Measurements from ENCODE around the gene NOTCH4.
"Not testable (repeated sequence)": the region's sequence is repeated elsewhere in the genome, so short reads cannot be mapped to it uniquely, and the experiment has no call there.

The NOTCH4 gene

GRCh38 chr6:32193096-32193495, 30.8 kb downstream of the NOTCH4 start:
- not testable (repeated sequence) for DNase-seq (ENCODE audit: low spot score)

- peak; percentile 54 for DNase-seq (ENCODE audit: low spot score)
Measured at GRCh38 chr6:32192608-32193039, 31.2 kb downstream of the NOTCH4 start, which contains the start of gene GPSM3. Gene GPSM3 (minus strand): TSS chr6:32192643. CDS start chr6:32192513, 130 bp downstream.

- DNase-seq (ENCODE audit: low spot score) = no peak
Measured at GRCh38 chr6:32191696-32192607, 31.9 kb downstream of the NOTCH4 start.

DNA sequence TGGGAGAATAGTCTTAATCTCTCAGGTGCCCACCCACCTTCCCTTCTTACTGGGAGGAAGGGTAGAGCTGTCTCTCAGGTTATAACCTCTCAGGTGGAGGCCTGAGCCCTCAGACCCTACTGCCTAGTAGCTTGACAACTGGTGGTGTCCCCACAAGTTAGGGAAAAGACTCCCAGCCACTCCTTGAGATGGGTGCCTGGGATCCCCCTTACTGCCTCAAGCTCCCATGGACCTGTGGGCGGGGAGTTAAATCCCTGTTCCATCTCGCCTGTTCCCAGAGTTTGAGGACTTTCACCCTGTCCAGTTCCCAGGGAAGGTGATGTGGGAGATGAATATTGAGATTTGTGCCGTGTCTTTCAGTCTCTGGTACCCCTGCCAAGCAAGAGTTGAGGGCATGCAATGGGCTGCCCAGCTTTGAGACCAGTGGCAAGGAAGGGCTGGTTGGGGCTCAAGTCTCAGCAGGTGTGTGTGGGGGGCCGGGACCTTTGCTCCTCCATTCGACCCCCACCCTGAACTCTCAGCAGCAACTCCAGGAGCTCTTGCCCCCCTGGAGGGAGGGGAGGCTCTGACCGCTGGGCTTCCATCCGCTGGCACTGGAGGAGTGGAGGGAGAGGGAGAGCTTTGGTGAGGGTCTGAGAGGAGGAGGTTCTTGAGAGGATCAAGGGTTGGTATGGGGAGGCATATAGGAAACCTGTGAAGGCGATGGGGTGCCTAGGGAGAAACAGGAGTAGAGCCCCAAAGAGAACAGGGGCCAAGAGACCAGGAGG, 32.8 kb downstream of the NOTCH4 start:
- no peak for DNase-seq (ENCODE audit: low spot score)

DNA sequence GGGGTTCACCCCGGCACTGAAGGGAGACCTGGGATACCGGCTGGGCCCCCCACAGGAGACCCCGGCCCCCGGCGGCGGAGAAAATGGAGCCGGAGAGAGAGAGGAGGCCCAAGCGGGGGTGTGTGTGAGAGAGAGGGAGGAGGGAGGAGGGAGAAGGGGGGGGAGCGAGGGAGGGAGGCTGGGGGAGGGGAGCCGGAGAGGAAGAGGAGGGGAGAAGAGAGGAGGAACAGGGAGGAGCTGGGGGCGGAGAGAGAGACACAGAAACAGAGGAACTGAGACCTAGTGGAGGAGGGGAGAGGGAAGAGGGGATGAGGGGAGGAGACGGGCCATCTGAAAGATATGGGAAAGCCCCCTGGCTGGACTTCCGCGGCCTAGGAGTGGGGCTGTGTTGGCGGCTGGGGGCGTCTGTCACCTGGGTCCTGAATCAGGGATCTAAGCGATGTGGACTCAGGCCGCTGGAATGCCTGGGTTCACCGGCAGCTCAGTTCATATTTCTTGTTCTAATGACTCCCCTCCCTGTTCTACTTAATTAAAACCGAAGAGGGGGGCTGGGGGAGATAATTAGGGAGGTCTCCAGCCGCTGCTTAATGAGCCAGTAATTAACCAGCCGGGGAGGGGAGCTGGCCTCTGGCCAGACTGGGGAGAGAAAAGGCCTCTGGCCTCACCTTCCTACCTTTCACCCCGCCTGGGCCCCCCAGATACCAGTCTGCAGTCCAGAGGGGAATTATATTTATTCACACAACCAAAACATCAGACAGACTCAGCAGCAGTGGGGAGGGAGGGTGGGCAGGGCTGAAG, 33.6 kb downstream of the NOTCH4 start, which contains the start of gene PBX2:
TSS of gene PBX2 (minus strand) at position 149 of the 798 bp plus-strand sequence. CDS start 287 bp downstream, outside the sequence.
- peak; percentile 97 for DNase-seq (ENCODE audit: low spot score)

DNA sequence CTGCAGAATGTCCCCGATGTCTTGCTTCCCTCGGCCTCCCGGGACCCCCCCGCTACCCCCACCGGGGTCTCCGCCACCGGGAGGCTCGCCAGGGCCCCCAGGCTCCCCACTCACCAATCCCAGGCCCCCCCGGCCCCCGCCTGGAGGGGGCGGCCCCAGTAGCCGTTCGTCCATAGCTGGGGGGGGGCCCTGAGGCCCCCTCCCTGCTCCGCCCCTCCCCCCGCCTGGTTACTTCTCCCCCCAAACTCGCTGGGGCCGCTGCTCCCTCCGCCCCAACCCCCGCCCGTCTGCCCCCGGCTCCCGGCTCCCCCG, 34.2 kb downstream of the NOTCH4 start:
- DNase-seq (ENCODE audit: low spot score) = no peak

DNA sequence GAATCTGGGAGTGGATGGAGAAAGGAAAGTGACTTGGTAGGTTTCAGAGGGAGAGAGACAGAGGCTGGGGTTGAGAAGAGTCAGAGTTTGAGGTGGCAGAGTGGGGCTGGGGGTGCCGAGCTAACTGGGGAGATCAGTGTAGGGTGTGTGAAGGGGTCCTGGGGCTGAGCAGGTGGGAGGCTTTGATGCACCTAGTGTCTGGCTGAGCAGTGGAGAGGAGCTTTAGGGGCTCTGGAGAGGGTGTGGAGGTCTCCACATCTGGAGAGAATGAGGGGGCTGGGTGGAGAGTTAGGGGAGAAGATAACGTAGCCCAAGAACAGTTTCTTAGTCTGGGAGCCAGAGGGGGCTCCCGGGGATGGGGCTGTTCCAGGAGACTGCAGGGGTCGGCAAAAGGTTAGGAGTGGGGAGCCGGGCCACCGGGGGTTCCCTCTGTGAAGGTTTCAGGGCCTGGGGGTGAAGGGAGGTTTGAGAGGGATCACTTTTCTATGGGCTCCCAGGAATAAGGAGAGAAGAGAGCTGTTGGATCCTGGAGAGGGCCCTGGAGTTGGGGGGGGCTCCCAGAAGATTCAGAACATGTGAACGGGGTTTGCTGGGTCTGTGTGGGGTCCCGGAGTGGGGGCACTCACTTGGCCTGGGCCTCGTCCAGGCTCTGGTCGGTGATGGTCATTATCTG, 34.7 kb downstream of the NOTCH4 start:
- DNase-seq (ENCODE audit: low spot score) = no peak

DNA sequence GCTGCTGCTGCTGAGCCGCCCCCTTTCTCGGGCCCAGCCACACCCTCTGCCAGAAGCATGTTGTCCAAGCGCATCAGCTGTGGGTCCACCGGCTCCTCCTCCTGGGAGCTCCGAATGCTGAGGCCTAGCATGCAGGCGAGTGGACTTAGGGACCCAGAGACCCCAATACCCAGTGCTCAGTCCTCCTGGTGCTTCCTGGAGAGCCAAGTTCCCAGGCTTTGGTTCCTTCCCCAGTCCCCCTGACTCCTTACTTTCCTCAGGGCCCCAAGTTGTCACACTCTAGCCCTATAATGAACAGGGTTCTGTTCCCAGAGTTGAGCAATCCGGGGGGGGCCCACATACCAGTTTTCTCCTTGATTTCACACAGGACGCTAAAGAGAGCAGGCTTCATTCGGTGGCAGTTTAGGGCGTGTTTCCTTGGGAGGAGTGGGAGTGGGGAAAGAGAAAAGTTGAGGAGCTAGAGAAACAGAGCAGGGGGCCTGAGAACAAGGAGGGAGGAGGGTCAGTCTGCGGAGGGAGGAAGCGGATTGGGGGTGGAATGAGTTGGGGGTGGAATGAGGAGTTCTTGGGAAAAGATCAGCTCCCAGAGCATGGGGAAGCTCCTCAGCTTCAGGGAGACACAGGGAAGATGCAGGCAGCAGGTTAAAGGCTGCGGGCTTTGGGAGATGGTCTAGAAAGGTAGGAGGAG, 35.3 kb downstream of the NOTCH4 start:
- no peak for DNase-seq (ENCODE audit: low spot score)

GRCh38 chr6:32187725-32188380, 36.0 kb downstream of the NOTCH4 start:
- DNase-seq (ENCODE audit: low spot score) = not testable (repeated sequence)

GRCh38 chr6:32187009-32187709, 36.7 kb downstream of the NOTCH4 start:
- DNase-seq (ENCODE audit: low spot score) = no peak

DNA sequence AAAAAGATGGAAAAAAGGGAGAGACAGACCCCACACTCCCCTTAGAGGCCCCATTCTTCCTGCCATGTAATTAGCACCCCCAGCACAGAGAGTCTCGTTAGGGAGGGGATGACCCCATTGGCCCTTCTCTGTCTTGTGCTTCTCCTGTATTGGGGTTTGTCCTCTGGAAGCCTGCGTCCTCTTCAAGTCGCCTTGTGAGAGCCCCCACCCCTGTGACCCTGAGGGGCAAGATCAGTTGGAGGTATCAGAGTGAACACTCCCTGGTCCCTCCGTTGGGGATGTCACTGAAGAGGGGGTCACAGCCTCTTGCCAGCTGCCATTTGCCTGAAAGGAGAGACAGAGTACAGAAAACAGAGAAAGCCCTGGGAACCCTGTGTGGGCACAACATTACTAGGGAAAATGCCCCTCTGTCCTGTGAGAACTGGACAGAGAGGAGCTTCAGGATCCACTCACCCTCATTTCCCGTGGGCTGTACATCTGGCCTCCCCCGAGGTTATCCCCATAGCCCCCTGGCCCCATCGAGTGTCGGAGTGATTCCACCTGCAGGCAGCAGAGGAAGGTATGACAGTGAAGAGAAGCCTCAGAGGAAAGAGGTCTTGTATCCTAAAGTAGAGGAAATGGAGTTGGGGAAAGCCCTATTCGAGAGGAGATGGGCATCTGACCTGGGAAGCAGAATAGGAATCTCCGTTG, 37.6 kb downstream of the NOTCH4 start:
- not testable (repeated sequence) for DNase-seq (ENCODE audit: low spot score)

DNA sequence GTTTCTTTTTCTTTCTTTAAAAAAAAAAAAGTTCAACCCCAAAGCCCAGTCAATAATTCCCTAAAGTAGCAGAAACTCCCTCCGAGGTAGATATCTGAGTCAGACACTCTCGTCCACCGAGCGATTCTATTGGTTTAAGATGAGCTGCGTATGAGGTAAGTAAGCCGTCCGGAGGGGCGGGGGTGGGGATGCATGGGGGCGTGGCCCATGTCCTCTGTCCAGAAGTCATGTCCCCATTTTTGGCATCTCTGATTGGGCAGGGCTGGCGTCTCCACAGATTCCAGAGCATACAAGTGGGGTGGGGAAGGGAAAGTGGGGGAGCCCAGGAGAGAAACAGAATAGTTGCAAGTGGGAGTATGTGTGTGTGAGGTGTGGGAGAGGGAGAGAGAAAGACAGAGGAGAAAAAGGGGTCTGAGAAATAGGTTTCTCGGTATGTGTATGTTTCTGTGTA, 38.2 kb downstream of the NOTCH4 start:
- DNase-seq (ENCODE audit: low spot score) = not testable (repeated sequence)

DNA sequence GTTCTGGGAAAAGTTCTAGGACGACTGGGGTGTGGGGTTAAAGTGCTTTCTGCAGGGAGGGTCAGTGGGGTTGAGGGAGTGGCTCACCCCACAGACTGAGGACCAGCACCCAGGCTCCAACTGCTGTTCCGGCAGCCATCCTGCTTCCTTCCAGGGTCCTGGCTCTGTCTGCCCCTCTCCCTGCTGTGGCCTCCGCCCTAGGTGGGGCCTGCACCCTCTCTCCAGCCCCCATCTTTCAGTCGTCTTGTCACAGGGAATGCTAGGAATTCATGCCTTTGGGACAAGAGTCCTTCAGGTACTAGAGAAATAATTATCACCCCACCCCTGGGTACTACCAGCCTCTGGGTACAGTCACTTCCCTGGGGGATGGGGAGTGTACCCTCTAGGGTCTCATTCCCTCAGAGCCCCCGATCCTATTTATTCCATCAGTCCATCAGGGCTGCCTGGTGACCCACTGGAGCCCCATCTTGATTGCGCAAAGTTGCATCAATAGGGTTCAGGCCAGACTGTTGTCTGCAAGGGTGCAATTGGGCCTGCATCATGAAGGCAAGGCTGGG, 39.7 kb downstream of the NOTCH4 start, which contains the start of gene AGER:
TSS of gene AGER (minus strand) at position 170 of the 557 bp plus-strand sequence. CDS start at position 139, 31 bp downstream.
- DNase-seq (ENCODE audit: low spot score) = no peak

GRCh38 chr6:32183483-32184083, 40.3 kb downstream of the NOTCH4 start:
- DNase-seq (ENCODE audit: low spot score) = no peak

DNA sequence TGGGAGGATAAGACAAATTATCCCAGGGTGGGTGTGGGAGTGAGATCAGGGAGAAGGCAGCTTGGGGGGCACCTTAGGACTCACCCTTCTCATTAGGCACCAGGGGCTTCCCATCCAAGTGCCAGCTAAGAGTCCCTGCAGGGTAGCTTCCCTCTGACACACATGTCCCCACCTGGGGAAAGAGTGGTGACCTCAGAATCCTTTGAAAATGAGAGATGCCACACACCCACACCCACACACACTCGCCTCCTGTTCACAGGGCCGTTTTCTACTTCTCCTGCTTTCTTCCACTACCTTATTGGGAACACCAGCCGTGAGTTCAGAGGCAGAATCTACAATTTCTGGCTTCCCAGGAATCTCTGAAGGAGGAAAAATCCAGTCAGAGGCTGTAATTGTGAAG, 40.8 kb downstream of the NOTCH4 start:
- DNase-seq (ENCODE audit: low spot score) = no peak

DNA sequence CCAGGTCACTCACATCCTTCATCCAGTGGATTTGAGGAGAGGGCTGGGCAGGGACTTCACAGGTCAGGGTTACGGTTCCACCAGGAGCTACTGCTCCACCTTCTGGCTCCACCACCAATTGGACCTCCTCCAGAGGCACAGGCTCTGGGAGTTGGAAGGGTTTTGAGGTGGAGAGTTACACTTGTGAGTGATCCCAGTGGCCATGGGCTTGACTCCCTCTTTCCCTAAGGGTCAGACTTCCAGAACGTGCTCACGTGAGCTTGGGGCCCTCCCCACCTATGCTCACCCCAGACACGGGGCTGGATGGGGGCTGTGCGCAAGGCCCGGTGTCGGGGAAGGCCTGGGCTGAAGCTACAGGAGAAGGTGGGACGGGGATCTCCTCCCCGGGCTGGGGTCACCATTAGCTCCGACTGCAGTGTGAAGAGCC, 41.3 kb downstream of the NOTCH4 start:
- DNase-seq (ENCODE audit: low spot score) = no peak

DNA sequence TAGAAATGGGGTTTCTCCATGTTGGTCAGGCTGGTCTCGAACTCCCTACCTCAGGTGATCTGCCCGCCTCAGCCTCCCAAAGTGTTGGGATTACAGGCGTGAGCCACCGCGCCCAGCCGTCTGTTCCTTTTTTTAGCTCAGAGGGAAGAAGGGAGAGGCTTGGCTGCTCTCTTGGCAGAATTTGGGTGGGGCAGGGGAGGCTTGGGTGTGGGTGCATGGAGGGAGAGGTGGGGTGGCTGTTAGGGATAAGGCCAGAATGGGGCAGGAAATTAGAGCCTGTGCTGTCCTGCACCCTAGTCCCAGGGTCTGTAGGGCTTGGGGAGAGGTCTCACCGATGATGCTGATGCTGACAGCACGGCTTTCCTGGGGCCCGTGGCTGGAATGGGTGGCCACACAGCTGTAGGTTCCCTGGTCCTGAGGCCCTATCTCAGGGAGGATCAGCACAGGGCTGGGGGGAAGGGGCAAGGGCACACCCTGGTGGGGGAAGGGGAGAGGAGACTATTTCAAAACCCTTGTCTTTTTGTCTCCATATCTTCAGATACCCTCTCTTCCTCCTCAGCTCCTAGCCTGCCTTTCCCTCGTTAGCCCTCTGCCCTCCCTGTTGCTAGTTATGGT, 41.8 kb downstream of the NOTCH4 start:
- DNase-seq (ENCODE audit: low spot score) = no peak
